Measurements from ENCODE around the gene PIH1D1.

Gene PIH1D1

DNA sequence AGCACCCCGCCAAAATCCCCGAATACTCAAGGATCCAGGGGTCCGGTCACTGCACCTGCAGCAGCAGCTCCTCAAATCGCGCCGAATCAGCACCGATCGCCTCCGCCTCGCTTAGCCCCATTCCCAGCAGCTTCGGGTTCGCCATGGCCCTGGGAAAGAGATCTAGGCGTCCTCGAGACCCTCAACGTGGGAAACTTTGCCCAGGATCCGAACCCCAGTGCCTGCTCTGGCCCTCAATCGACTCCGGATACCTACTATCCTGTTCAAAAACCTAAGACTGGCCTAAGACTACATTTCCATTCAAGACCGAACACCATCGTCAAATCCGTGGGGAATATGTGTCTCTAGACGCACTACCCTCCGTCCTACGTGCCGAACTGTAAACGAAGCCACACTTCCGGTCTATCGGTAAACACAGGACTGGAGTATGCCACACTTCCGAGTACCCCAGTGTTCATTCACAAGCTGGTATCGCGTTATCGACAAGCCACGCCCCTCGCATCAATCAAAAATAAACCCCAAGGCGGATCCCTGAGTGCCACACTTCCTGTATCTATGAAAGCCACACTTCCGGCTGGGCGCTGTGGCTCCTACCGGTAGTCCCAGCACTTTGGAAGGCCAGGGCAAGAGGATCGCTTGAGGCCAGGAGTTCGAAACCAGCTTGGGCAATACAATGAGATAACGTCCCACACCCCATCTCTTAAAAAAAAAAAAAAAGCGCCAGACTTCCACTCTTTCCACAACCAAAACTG lies at the start of gene PIH1D1:
Gene PIH1D1 (minus strand): TSS at position 385 of the 752 bp plus-strand sequence. CDS start 240 bp downstream, at position 145.
- DNase-seq, result peak; percentile 98 to 100 (median 99)

DNA sequence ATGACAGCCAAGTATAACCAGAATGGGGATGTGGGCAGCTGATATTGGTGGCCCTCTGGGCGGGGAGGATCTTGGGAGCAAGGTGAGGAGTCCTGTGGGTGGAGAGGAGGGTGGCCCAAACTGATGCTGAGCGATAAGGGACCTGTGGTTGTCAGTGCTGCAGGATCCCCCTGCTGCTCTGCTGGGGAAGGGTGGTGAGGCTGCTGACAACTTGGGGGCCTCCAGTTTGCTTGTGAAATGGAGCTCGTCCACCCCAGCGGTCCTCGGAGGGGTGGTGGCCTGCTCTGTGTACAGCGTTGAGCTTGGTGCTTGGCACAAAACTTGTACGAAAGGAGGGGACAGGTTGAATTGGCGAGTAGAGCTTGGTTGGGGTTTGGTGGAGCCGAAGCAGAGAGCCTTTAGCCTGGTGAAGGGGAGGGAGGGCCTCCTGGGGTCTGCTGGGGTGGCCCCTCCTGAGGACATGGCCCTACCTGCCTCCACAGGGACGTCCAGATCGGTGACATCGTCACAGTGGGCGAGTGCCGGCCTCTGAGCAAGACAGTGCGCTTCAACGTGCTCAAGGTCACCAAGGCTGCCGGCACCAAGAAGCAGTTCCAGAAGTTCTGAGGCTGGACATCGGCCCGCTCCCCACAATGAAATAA lies 47.5 kb upstream of the PIH1D1 start:
- no peak for DNase-seq

DNA sequence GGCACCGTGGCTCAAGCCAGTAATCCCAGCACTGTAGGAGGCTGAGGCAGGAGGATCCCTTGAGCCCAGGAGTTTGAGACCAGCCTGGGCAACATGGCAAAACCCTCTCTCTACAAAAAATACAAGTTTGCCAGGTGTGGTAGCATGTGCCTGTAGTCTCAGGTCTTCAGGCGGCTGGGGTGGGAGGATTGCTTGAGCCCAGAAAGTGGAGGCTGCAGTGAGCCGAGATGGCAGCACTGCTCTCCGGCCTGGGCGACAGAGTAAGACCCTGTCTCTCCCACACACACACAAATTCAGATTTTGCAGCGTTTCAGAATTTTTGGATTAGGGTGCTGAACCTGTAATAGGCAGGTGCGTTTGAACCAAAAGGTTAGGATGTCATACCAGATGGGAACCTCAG lies 46.9 kb upstream of the PIH1D1 start:
- DNase-seq, result no peak

DNA sequence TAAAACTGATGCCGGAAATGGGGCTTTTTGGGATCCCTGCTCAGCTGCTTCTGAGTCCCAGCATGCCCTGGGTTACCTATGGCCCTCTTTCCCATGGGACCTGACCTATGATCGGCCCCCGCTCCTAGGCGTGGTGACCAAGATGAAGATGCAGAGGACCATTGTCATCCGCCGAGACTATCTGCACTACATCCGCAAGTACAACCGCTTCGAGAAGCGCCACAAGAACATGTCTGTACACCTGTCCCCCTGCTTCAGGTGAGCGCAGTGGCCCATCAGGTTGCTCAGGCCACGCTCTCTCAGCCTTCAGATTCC lies 46.1 kb upstream of the PIH1D1 start:
- no peak for DNase-seq

DNA sequence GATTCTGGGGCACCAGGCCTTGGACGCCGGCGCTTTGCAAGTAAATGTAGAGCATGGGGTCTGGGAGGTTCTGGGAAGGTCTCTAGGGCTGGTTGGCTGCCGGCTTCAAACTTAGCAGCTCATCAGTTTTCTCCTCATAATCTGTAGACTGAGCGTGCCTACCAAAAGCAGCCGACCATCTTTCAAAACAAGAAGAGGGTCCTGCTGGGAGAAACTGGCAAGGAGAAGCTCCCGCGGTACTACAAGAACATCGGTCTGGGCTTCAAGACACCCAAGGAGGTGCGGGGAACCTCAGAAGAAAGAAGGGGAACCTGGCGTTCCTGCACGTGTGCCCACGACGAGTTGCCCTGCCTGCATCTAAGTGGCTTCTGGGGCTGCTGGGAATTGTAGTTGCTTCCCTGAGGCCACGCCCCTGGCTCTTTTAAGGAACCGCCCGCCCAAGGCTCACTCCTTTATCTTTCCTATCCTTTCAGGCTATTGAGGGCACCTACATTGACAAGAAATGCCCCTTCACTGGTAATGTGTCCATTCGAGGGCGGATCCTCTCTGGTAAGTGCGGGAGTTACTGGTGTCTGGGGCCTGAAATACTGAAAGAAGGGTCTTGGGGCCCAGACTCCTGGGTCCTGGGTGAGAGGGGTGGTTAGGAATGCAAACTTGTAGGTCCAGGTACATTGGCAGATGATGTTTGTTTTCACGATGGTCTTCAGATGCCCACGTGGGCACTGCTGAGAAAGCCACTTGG lies 45.6 kb upstream of the PIH1D1 start:
- peak; percentile 90 to 93 (median 92) for DNase-seq

DNA sequence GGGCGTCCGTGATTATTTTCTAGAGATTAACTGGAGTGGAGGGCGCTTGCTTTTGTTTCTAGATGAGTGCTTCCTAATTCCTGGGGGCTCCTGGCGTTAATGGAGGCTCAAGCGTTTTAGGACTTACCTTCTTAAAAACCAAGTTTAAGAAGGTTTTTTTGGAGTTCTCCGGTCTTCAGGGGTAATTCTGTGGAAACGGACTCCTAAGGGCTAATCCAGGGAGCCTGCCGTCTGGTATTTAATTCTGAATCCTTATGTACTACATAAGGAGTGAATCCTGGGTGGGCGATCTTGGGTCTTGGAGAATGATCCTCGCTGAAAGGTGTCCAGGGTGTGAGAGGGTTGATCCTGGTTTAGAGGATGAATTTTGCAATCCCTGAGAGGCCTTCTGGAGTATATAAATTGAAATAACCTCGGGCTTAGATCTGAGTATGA lies 45.0 kb upstream of the PIH1D1 start:
- no peak for DNase-seq

DNA sequence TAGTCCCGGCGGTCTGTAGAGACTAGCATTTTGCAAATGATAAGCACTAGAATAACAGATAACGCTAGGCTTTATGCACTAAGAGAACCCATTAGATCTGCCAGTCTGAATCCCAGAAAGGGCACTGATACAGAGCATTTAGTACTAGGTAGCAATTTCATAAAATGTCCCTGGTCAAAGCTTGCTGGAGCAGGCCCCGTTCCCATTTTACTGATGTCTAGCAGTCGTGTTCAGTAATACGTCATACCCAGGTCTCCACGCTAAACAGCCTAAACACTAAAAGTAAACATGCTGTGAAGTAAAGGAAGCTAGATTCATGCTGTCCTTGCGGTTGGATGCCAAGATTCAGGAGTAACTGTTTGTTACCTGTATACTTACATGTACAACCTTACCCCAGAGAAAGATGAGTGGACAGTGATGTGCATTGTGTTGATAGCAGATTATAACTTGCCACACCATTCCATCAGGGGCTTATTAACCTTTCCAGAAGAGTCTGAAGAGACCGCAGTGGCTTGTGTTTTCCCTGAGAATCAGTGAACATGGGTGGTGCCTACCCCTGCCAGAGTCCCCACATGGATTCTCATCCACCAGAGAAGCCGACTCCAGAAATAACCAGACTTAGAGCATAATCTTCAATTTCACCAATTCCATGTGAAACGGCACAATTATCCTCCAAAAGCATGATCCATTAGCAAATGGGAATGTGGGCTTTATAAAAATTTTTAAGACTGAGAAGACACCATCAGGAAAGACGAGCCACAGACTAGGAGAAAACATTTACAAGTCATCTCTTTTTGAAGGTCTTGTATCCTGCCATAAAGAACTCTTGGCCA lies 41.2 kb upstream of the PIH1D1 start:
- DNase-seq, result no peak

DNA sequence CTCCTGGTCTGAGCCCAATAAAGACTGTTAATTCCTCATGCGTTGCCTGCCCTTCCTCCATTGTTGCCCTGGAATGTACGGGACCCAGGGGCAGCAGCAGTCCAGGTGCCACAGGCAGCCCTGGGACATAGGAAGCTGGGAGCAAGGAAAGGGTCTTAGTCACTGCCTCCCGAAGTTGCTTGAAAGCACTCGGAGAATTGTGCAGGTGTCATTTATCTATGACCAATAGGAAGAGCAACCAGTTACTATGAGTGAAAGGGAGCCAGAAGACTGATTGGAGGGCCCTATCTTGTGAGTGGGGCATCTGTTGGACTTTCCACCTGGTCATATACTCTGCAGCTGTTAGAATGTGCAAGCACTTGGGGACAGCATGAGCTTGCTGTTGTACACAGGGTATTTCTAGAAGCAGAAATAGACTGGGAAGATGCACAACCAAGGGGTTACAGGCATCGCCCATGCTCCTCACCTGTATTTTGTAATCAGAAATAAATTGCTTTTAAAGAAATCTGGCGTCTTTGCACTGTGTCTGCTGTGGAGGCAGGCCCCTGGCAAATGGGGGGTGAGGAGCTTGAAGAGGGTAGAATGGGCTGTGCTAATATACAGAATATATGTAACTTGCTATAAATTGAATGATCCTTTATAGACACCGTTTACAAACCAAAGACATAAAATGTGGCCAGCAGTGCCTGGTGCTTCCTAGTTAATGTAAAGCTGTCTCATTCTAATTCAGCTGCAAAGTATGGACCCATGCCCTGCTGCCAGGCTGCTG lies 40.4 kb upstream of the PIH1D1 start:
- DNase-seq, result no peak

DNA sequence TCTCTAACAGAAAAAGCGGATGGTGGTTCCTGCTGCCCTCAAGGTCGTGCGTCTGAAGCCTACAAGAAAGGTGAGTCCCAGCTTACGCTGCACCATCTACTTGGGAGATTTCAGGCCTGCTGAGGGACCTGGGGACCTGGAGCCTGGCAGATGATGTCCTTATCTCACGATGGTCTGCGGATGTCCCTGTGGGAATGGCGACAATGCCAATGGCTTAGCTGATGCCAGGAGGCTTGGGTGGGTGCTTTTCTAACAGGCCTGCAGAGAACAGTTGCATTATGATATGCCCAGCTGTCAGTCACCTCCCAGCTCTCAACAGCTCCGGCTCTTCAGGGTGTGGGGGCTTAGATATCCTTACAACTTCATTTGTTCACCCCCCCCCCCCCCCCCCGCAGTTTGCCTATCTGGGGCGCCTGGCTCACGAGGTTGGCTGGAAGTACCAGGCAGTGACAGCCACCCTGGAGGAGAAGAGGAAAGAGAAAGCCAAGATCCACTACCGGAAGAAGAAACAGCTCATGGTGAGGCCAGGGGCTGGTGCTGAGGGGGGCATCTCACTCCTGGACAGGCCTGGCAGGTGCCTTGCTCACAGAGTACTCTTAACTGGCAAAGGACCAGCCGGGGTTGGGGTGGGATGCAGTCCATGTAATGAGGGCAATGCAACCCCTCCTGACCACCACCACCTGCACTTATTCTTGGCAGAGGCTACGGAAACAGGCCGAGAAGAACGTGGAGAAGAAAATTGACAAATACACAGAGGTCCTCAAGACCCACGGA lies 39.6 kb upstream of the PIH1D1 start:
- no peak for DNase-seq

DNA sequence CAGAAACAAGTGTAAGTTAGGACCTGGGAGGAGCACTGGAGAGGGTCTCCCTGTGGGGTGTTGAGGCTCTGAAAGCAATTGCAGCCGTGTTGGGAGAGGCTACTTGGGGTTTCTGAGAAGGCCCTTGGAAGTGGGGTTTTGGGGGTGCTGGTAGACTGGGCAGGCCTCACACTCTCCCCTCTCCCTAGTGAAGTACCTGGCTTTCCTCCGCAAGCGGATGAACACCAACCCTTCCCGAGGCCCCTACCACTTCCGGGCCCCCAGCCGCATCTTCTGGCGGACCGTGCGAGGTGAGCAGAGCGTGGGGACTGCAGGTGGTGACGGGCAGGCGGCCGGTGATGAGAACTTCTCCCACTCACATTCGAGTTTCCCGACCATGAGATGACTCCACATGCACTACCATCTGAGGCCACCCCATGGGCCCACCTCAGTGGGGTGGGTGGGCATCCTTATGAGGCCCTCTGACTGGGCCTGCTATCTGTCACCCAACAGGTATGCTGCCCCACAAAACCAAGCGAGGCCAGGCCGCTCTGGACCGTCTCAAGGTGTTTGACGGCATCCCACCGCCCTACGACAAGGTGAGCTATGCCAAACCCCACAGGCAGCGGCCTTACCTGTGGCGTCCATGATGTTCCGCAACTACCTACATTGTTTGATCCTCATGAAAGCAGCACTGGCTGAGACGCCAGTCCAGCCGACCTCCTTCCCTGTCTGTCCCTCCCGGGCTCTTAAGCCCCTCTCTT lies 38.8 kb upstream of the PIH1D1 start:
- no peak for DNase-seq

DNA sequence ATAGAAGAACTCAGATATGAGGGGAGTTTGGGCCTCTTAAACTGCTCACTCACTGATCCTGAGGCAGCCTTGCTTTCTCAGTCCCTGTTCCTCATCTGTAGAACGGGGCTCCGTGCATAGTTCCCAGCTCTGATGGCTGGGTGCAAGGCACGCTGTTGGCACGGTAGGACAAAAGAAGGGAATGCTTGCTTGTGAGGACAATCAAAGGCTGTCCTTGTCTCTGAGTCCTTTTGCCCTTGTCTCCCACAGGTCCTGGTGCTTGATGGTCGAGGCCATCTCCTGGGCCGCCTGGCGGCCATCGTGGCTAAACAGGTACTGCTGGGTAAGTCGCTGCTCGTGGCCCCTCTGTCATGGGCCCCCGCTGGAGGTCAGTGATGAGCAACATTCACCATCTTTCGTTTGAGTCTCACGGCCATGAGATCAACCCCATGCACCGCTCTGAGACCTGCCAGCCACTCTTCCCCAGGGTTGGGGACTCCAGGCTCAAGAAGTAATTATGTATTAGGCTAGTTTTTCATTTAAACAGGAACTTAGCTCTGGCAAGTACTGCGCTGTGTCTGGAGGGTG lies 38.1 kb upstream of the PIH1D1 start:
- DNase-seq, result no peak

DNA sequence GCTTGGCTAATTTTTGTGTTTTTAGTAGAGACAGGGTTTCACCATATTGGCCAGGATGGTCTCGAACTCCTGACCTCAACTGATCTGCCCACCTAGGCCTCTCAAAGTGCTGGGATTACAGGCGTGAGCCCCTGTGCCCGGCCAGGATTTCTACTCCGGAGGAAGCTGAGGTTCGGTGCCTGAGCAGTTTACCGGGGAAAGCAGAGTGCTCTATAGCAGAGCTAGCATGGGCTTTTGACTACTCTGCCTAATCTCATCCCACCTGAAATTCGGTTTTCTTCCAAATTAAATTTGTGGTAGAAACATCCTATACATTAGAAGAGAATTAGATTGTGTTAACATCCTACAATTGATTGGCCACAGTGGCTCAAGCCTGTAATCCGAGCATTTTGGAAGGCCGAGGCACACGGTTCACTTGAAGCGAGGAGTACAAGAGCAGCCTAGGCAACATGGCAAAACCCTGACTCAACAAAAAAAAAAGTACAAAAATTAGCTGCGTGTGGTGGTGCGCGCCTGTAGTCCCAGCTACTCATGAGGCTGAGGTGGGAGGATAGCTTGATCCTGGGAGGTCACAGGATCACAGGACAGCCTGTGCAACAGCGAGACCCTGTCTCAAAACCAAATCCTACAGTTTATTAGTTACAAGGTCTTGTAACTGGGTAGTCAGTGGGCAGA lies 37.4 kb upstream of the PIH1D1 start:
- DNase-seq, result no peak

DNA sequence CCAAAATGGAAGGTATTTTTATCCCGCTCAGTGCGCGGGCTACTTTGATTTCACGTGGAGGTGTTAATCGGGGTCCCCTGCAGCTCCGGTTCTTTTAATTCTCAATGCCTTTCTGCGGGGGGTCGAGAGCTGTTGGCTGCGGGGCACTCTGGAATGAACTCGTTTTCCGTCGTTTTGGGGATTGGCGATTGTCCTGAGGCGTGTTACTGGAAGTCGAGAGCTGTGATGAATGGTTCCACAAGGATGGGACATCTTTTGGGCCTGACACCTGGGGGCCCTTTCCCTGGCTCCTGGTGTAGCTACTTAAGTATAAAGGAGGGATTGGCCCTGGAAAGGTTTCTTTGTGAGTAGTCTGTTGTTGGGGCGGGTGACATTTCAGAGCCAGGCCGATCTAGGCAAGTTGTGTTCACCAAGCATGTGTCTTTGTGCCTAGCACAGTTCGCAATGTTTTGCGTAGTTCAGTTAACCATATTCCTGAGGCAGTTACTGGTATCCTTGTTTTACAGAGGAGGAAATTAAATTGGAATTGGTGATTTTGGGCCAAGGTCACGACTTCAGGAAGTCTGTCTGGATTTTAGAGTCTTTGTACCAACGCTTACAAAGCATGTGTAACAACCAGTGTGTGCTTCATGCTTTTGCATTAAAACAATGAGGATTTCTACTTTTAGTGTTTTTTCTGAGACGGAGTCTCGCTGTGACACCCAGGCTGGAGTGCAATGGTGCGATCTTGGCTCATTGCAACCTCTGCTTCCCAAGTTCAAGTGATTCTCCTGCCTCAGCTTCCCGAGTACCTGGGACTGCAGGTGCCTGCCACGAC lies 36.6 kb upstream of the PIH1D1 start:
- DNase-seq, result no peak

DNA sequence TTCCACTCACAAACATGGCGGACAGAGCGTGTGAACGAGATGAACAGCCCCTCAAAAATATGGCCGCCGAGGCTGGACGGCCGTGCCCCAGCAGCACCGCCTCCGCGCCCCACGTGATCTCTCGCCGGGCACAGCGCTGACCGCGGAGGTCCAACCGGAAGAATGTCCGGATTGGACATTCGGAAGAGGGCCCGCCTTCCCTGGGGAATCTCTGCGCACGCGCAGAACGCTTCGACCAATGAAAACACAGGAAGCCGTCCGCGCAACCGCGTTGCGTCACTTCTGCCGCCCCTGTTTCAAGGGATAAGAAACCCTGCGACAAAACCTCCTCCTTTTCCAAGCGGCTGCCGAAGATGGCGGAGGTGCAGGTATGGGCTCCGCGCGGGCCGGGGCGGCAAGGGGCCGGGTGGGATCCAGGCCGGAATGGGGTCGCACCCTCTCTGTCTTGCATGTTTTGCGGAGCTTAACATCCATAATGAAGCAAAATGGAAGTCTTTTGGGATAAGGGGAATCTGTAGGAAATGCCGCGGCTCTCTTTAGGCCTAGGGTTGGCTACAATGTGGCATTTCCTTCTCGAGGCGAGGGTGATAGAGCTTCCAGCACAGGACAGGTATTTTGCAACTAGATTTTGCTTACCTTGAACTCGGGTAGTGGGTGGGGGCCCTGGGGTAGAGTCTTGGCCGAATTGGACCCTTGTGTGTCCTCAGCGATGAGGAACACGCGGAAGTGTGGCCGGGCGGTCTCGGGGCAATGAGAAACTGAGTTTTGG lies 35.8 kb upstream of the PIH1D1 start, which contains the start of gene RPL13A:
Gene RPL13A (plus strand): TSS at position 332 of the 769 bp plus-strand sequence. CDS start 22 bp downstream, at position 354.
- peak; percentile 100 for DNase-seq

DNA sequence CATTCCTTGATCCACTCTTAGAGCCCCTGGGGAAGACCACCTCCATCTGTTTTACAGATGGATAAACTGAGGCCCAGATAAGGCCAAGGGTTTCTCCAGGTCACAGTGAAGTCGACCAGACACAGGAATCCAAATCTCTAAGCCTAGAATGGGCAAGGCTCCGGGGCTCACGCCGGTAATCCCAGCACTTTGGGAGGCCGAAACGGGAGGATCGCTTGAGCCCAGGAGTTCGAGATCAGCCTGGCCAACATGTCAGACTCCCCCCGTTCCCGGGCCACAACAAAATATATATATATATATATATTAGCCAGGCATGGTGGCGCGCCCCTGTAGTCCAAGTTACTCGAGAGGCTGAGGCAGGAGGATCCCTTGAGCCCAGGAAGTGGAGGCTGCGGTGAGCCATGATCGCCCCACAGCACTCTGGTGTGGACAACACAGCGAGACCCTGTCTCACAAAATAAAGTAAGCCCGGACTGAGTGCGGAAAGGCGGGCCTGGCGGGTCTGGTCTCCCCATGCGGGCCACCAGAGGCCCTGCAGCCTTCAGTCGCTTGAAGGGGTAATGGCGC lies 35.2 kb upstream of the PIH1D1 start:
- no peak for DNase-seq

DNA sequence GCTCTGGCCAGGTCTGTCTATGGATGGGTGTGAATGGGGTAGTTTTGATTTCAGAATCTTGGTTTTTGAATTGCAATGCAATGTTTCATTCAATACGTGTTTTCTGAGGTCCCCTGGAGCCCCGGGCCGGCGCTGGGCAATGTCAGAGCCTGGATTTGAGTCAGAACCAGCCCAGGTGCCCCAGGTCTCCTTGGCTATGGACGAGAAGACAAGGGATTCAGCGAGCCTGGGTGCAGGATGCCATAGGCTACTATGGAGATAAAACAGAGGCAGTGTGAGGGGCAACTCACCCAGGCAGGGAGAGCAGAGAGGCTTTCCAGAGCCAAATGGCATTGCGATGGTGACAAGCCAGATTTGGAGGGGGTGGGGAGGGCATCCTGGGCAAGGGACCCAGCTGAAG lies 34.6 kb upstream of the PIH1D1 start:
- no peak for DNase-seq

DNA sequence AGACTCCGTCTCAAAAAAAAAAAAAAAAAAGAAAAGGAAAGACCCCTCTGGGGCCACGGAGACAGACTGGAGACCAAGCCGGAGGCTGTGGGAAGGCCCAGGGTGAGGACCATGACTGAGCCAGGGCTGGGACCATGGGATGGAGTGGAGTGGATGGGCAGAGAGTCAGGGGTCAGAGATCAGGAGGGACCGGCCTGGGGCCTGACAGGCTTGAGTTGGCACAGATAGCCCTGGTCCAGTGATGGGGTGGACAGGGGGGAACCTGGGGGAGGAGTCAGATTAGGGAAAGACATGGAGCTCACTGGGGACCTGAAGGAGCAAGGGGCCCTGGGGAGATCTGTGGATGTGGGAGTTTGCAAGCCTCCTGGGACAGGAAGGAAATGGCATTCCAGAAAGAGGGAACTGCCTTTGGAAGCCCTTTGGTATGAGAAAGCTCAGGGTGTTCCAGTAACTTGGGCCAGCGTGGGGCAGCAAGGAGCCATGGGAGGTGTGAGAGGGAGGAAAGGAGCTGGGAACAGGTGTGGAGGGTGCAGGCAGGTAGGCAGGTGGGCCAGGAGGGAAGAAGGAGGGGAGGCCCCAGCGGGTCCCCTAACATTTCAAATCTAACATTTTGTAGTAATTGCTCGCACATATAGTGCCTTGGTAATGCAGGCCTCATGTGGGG lies 29.5 kb upstream of the PIH1D1 start:
- no peak for DNase-seq

All from suppressor macrophage treated with lipopolysaccharide for 1 hour (primary cell).